K562 (cell line): ENCODE results near the gene SNX10. TPM values are rescaled to one million over a fixed set of nuclear protein-coding genes. Genes with fewer than 3 reads are reported as not detected.

ENCODE experiments used
- ATAC-seq: fragments of 200-7000 bp; cut with Tn5 transposase; 3 replicates; pipeline ENCODE4 v1.9.1; 2020; ENCODE audit warnings: moderate library complexity
- BruUV-seq: library from RNA; stranded (reverse); fragments of 400-500 nt; replicated peaks from 2 replicates; lab custom pipeline; 2021; lab: Mats Ljungman, UMichigan
- CTCF ChIA-PET: fragments of 300-600 bp; formaldehyde crosslinking; extraction: SDS; loops from one replicate; lab custom pipeline; 2021; ENCODE audit warnings: low intra/inter-chr PET ratio; lab: Yijun Ruan, JAX
- POLR2A ChIA-PET: fragments of 300-600, 350-650 bp; sonication (Branson Sonifier 250); formaldehyde crosslinking; extraction: SDS; loops from one replicate; lab custom pipeline; 2021; ENCODE audit warnings: antibody characterized with exemption, inconsistent platforms; lab: Yijun Ruan, JAX
- DNase-seq, 4 experiments: peaks; one replicate each; pipeline versions ENCODE4 v3.0.0 to v3.0.0-alpha.2; 2011 to 2018; ENCODE audit warnings: low spot score in 3 of 4, mixed read lengths in 3 of 4; ENCODE audit errors: extremely low read depth in 1 of 4
- FAIRE-seq: peaks from 2 replicates; lab custom pipeline; 2011; peaks lifted over from hg19 to GRCh38; lab: Jason Lieb, UNC
- H2AFZ ChIP-seq: 2 replicates; pipeline ENCODE4 v1.6.0; 2011; ENCODE audit warnings: low read depth, low read length, control low read depth, inconsistent platforms
- H3K27ac ChIP-seq: fragments of 200-600 bp; 3 replicates; pipeline ENCODE4 v1.8.0; 2011; ENCODE audit warnings: low read depth, mild to moderate bottlenecking, control low read depth, inconsistent platforms, low read length, moderate library complexity, mixed read lengths; ENCODE audit errors: extremely low read depth
- H3K27me3 ChIP-seq, 2 experiments: fragments of 300-600 bp in 1 of 2; 2 replicates in 1 of 2; 3 replicates in 1 of 2; pipeline versions ENCODE4 v1.6.0 to v1.8.0; 2011; ENCODE audit warnings: inconsistent platforms in 2 of 2, low read length in 2 of 2, mild to moderate bottlenecking in 1 of 2, mixed read lengths in 1 of 2, moderate library complexity in 1 of 2; ENCODE audit not compliant: control insufficient read depth in 2 of 2, insufficient read depth in 2 of 2
- H3K36me3 ChIP-seq: fragments of 300-600 bp; 3 replicates; pipeline ENCODE4 v1.8.0; 2011; ENCODE audit warnings: mild to moderate bottlenecking, low read length, inconsistent platforms; ENCODE audit not compliant: control insufficient read depth, insufficient read depth
- H3K4me1 ChIP-seq, 2 experiments: fragments of 200-600 bp in 1 of 2; replicated peaks in 1 of 2; 2 replicates in 1 of 2; 3 replicates in 1 of 2; pipeline versions ENCODE4 v1.5.1 to v1.8.0; 2011; ENCODE audit warnings: inconsistent platforms in 2 of 2, low read length in 2 of 2, mild to moderate bottlenecking in 1 of 2, mixed read lengths in 1 of 2, moderate library complexity in 1 of 2; ENCODE audit not compliant: control insufficient read depth in 2 of 2, insufficient read depth in 2 of 2
- H3K4me2 ChIP-seq: 2 replicates; pipeline ENCODE4 v1.6.1; 2011; ENCODE audit warnings: low read length, control low read depth, inconsistent platforms, mixed read lengths; ENCODE audit not compliant: insufficient read depth
- H3K4me3 ChIP-seq: fragments of 200-600 bp; sonication (generic), shearing (Covaris generic); 2 replicates; pipeline ENCODE4 v1.5.1; 2016; ENCODE audit warnings: control low read depth, inconsistent platforms
- H3K79me2 ChIP-seq: fragments of 200-600 bp; 3 replicates; pipeline ENCODE4 v1.8.0; 2011; ENCODE audit warnings: low read length, inconsistent platforms; ENCODE audit not compliant: control insufficient read depth, insufficient read depth
- H3K9ac ChIP-seq, 2 experiments: 2 replicates each; pipeline versions ENCODE4 v1.6.0 to v1.6.1; 2011; ENCODE audit warnings: low read depth in 2 of 2, low read length in 2 of 2, control low read depth in 1 of 2, inconsistent platforms in 1 of 2, mild to moderate bottlenecking in 1 of 2, mixed read lengths in 1 of 2; ENCODE audit not compliant: insufficient read depth in 1 of 2
- H3K9me1 ChIP-seq: one replicate; pipeline ENCODE4 v1.6.0; 2011; ENCODE audit warnings: inconsistent platforms, mild to moderate bottlenecking, low read length, moderate library complexity; ENCODE audit not compliant: control insufficient read depth, insufficient read depth
- H3K9me3 ChIP-seq: replicated peaks from 2 replicates; pipeline ENCODE4 v1.5.1; 2011; ENCODE audit warnings: low read depth, low read length, inconsistent platforms; ENCODE audit not compliant: control insufficient read depth, insufficient read depth
- H4K20me1 ChIP-seq: replicated peaks from 2 replicates; pipeline ENCODE4 v1.6.1; 2011; ENCODE audit warnings: low read length, inconsistent platforms, mixed read lengths; ENCODE audit not compliant: control insufficient read depth, insufficient read depth
- ATF3 ChIP-seq, 2 experiments: fragments of 450-650 bp in 1 of 2; sonication (generic) in 1 of 2; formaldehyde crosslinking in 1 of 2; IDR thresholded peaks in 1 of 2; conservative IDR thresholded peaks in 1 of 2; 2 replicates each; pipeline versions ENCODE4 v1.6.1 to v1.8.1; 2016 to 2023; ENCODE audit warnings: mild to moderate bottlenecking in 2 of 2, moderate library complexity in 2 of 2, inconsistent platforms in 1 of 2, missing genetic modification reagents in 1 of 2
- BHLHE40 ChIP-seq: IDR thresholded peaks from 2 replicates; pipeline ENCODE4 v1.6.1; 2011; ENCODE audit warnings: low read length, improper control_type of control experiment
- CEBPB ChIP-seq: fragments of 450-650 bp; IDR thresholded peaks from 2 replicates; pipeline ENCODE4 v1.6.1; 2016; ENCODE audit warnings: missing genetic modification characterization, missing compliant biosample characterization
- MCM7 ChIP-seq, 2 experiments: fragments of 450-650 bp; IDR thresholded peaks; 2 replicates each; pipeline ENCODE4 v1.6.1; 2016 to 2018
- ZNF316 ChIP-seq: fragments of 450-650 bp; IDR thresholded peaks from 2 replicates; pipeline ENCODE4 v1.6.1; 2016
- WGBS: fragments of 100-300 bp; shearing (Covaris generic); methylation state at CpG from one replicate; pipeline ENCODE4 v1.1.6; 2016; ENCODE audit warnings: low coverage, mixed read lengths; ENCODE audit not compliant: insufficient coverage; ENCODE audit errors: missing lambda C conversion rate; 5-methylcytosine and 5-hydroxymethylcytosine counted together
- in situ Hi-C: fragments of 300-500 bp; cut with MboI; formaldehyde crosslinking; loops from 4 replicates; pipeline ENCODE4 v1.15.0; 2018; ENCODE audit warnings: inconsistent platforms, mixed read lengths
- intact Hi-C: fragments of 100-400 bp; cut with micrococcal nuclease; formaldehyde crosslinking; loops from 2 replicates; pipeline ENCODE4 v1.14.2; 2022
- polyA plus RNA-seq, 8 experiments: library from polyadenylated mRNA; depleted of rRNA in 4 of 8; stranded (reverse) in 5 of 8; unstranded in 3 of 8; fragments of >200 nt; fragmentation: Nextera tagmentation in 2 of 8; fragmentation: Illumina TruSeq in 1 of 8; extraction: Ambion mirVana in 2 of 8; extraction: Trizol in 1 of 8; gene quantifications; 2 replicates each; pipeline versions ENCODE4 v1.2.1 to v1.2.3, GENCODE V29; 2011 to 2014; ENCODE audit warnings: inconsistent platforms in 1 of 8, missing spikeins in 1 of 8
- total RNA-seq, 7 experiments: library from RNA; depleted of rRNA in 6 of 7; stranded (reverse); fragments of >200 nt in 6 of 7; fragmentation: Illumina TruSeq in 2 of 7; extraction: Trizol in 2 of 7; gene quantifications; 2 replicates each; pipeline versions ENCODE4 v1.2.1 to v1.2.3, GENCODE V29; 2011 to 2021; ENCODE audit warnings: low replicate concordance in 1 of 7

SNX10 gene
- total and polyA plus RNA-seq, 9 of the 15 experiments (the other 6 are each of a cell fraction or from before 2014, with no cell fraction given): 6.9 to 16.5 (median 11.5) TPM

- no peaks in the 10 kb centered on the region for H3K9me1 ChIP-seq
- H2AFZ ChIP-seq: peak overlapping the region; percentile 98; the same call in 1 of the 2 replicates
- intact Hi-C loops (loop anchor here (1.0 to 5.0 kb wide), 2 partner anchors 19 to 48 kb away; no protein-coding TSS in a partner anchor), in situ Hi-C loops (loop anchor here (25.0 kb wide), 1 partner anchor 88 kb away; no protein-coding TSS in a partner anchor)
- no peaks in the 10 kb centered on the region for H3K27me3 ChIP-seq
- peak overlapping the region; percentile 54; the same call in 1 of the 2 replicates for H3K4me3 ChIP-seq
- BruUV-seq: no TSS peak
- H3K4me2 ChIP-seq: peak overlapping the region; percentile 85; the same call in 1 of the 2 replicates
- TF ChIP-seq BHLHE40: no peak
- TF ChIP-seq ZNF316: peak; percentile 46
- no peak overlapping the region for H3K9ac ChIP-seq
- no peak for ATAC-seq
- CTCF ChIA-PET: no interaction called here
- H3K4me1 ChIP-seq: peaks cover 21 to 25% of the 10 kb centered on the region in 2 experiments
- POLR2A ChIA-PET: interaction anchor here (0.6 to 1.0 kb wide), 4 partner anchors 10 to 59 kb away, joined by 3 to 5 read pairs (median 4); no protein-coding TSS in a partner anchor
- H3K36me3 ChIP-seq: no peaks in the 10 kb centered on the region
- H4K20me1 ChIP-seq: no peaks in the 10 kb centered on the region
- H3K79me2 ChIP-seq: no peaks in the 10 kb centered on the region
- FAIRE-seq: no peak
- H3K27ac ChIP-seq: no peak overlapping the region
- no peak for DNase-seq
- no peaks in the 10 kb centered on the region for H3K9me3 ChIP-seq
- 100% methylated on average over 1 of the region's 1 CpG for WGBS
These were observed 108.1 kb downstream of the SNX10 start for GRCh38 chr7:26399736-26400135.

- WGBS: 60% methylated on average over 3 of the region's 3 CpGs
- Histone ChIP-seq H3K36me3 (no peaks in the 10 kb centered on the region), H3K9ac (no peak overlapping the region), H3K4me2 (no peak overlapping the region; the same call in 1 of the 2 replicates), H3K4me3 (no peak overlapping the region), H3K27me3 (no peaks in the 10 kb centered on the region), H3K4me1 (peaks cover 11 to 20% of the 10 kb centered on the region in 2 experiments), H3K9me3 (no peaks in the 10 kb centered on the region), H2AFZ (peak overlapping the region; percentile 71; the same call in 1 of the 2 replicates), H4K20me1 (no peaks in the 10 kb centered on the region), H3K27ac (no peak overlapping the region), H3K79me2 (no peaks in the 10 kb centered on the region), H3K9me1 (no peaks in the 10 kb centered on the region)
- ATAC-seq (no peak), DNase-seq (no peak), FAIRE-seq (no peak)
- POLR2A ChIA-PET: interaction anchor here (0.5 to 1.4 kb wide), 4 partner anchors 10 to 54 kb away, joined by 3 to 5 read pairs (median 4); no protein-coding TSS in a partner anchor
- intact Hi-C loops (no loop called here), in situ Hi-C loops (no loop called here)
- 0 out of 2 replicates have a peak, but pooled peaks have one; percentile 26 for TF ChIP-seq ATF3 (IDR thresholded peaks at IDR 0.05)
- no peak for TF ChIP-seq ATF3 (CRISPR knock-in tag; conservative IDR thresholded peaks at IDR 0.05)
- TF ChIP-seq CEBPB: peak; percentile 20; the same call in 1 of the 2 replicates
- no peak for TF ChIP-seq MCM7 (IDR thresholded peaks at IDR 0.05)
- CTCF ChIA-PET: no interaction called here
- BruUV-seq: no TSS peak
These were observed 112.0 kb downstream of the SNX10 start for GRCh38 chr7:26403640-26404039.
